OCI-LY3 (cell line): ENCODE measurements around the gene MBD3L3.
"Not testable (repeated sequence)": the region's sequence is repeated elsewhere in the genome, so short reads cannot be mapped to it uniquely, and the experiment has no call there.

ENCODE experiments used
- CTCF ChIP-seq: fragments of 200-600, 300-600 bp; sonication (generic); IDR thresholded peaks from 2 replicates; pipeline ENCODE4 v1.5.1; 2014; ENCODE audit warnings: antibody characterized with exemption, low read length, low read depth
- EZH2phosphoT487 ChIP-seq: fragments of 200-600 bp; shearing (Covaris generic); IDR thresholded peaks from 2 replicates; pipeline ENCODE4 v1.6.1; 2018; ENCODE audit warnings: antibody characterized with exemption, mixed run types, low read depth

DNA sequence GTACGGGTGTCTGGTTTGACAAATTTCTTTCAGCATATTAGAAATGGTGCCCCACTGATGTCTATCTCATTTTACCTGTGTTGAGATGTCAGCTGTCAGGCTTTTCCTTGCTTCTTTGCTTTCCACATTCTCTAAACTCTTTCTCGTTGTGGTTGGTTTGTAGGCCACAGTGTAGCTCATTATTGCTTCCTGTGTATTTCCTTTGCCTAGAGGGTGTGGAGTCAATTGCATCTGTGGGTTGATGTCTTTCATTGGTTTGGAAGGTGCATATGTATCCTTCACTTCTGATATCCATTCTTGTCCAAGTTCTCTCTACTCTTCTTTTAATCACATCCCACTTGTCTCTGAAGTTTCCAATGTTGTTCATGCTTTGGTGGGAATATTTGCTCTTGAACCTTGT, 16.9 kb downstream of the MBD3L3 start:
- not testable (repeated sequence) for TF ChIP-seq CTCF, EZH2phosphoT487
